K562 (cell line): Measurements from ENCODE around the gene MYO9A. TPM values are rescaled to one million over a fixed set of nuclear protein-coding genes. Genes with fewer than 3 reads are reported as not detected.

ENCODE experiments used
- ATAC-seq: fragments of 200-7000 bp; cut with Tn5 transposase; 3 replicates; pipeline ENCODE4 v1.9.1; 2020; ENCODE audit warnings: moderate library complexity
- BruUV-seq: library from RNA; stranded (reverse); fragments of 400-500 nt; replicated peaks from 2 replicates; lab custom pipeline; 2021; lab: Mats Ljungman, UMichigan
- CTCF ChIA-PET: fragments of 300-600 bp; formaldehyde crosslinking; extraction: SDS; loops from one replicate; lab custom pipeline; 2021; ENCODE audit warnings: low intra/inter-chr PET ratio; lab: Yijun Ruan, JAX
- POLR2A ChIA-PET: fragments of 300-600, 350-650 bp; sonication (Branson Sonifier 250); formaldehyde crosslinking; extraction: SDS; loops from one replicate; lab custom pipeline; 2021; ENCODE audit warnings: antibody characterized with exemption, inconsistent platforms; lab: Yijun Ruan, JAX
- DNase-seq, 4 experiments: peaks; one replicate each; pipeline versions ENCODE4 v3.0.0 to v3.0.0-alpha.2; 2011 to 2018; ENCODE audit warnings: low spot score in 3 of 4, mixed read lengths in 3 of 4; ENCODE audit errors: extremely low read depth in 1 of 4
- FAIRE-seq: peaks from 2 replicates; lab custom pipeline; 2011; peaks lifted over from hg19 to GRCh38; lab: Jason Lieb, UNC
- H2AFZ ChIP-seq: 2 replicates; pipeline ENCODE4 v1.6.0; 2011; ENCODE audit warnings: low read depth, low read length, control low read depth, inconsistent platforms
- H3K27ac ChIP-seq: fragments of 200-600 bp; 3 replicates; pipeline ENCODE4 v1.8.0; 2011; ENCODE audit warnings: low read depth, mild to moderate bottlenecking, control low read depth, inconsistent platforms, low read length, moderate library complexity, mixed read lengths; ENCODE audit errors: extremely low read depth
- H3K27me3 ChIP-seq, 2 experiments: fragments of 300-600 bp in 1 of 2; 2 replicates in 1 of 2; 3 replicates in 1 of 2; pipeline versions ENCODE4 v1.6.0 to v1.8.0; 2011; ENCODE audit warnings: inconsistent platforms in 2 of 2, low read length in 2 of 2, mild to moderate bottlenecking in 1 of 2, mixed read lengths in 1 of 2, moderate library complexity in 1 of 2; ENCODE audit not compliant: control insufficient read depth in 2 of 2, insufficient read depth in 2 of 2
- H3K36me3 ChIP-seq: fragments of 300-600 bp; 3 replicates; pipeline ENCODE4 v1.8.0; 2011; ENCODE audit warnings: mild to moderate bottlenecking, low read length, inconsistent platforms; ENCODE audit not compliant: control insufficient read depth, insufficient read depth
- H3K4me1 ChIP-seq, 2 experiments: fragments of 200-600 bp in 1 of 2; replicated peaks in 1 of 2; 2 replicates in 1 of 2; 3 replicates in 1 of 2; pipeline versions ENCODE4 v1.5.1 to v1.8.0; 2011; ENCODE audit warnings: inconsistent platforms in 2 of 2, low read length in 2 of 2, mild to moderate bottlenecking in 1 of 2, mixed read lengths in 1 of 2, moderate library complexity in 1 of 2; ENCODE audit not compliant: control insufficient read depth in 2 of 2, insufficient read depth in 2 of 2
- H3K4me2 ChIP-seq: 2 replicates; pipeline ENCODE4 v1.6.1; 2011; ENCODE audit warnings: low read length, control low read depth, inconsistent platforms, mixed read lengths; ENCODE audit not compliant: insufficient read depth
- H3K4me3 ChIP-seq: fragments of 200-600 bp; sonication (generic), shearing (Covaris generic); 2 replicates; pipeline ENCODE4 v1.5.1; 2016; ENCODE audit warnings: control low read depth, inconsistent platforms
- H3K79me2 ChIP-seq: fragments of 200-600 bp; 3 replicates; pipeline ENCODE4 v1.8.0; 2011; ENCODE audit warnings: low read length, inconsistent platforms; ENCODE audit not compliant: control insufficient read depth, insufficient read depth
- H3K9ac ChIP-seq, 2 experiments: 2 replicates each; pipeline versions ENCODE4 v1.6.0 to v1.6.1; 2011; ENCODE audit warnings: low read depth in 2 of 2, low read length in 2 of 2, control low read depth in 1 of 2, inconsistent platforms in 1 of 2, mild to moderate bottlenecking in 1 of 2, mixed read lengths in 1 of 2; ENCODE audit not compliant: insufficient read depth in 1 of 2
- H3K9me1 ChIP-seq: one replicate; pipeline ENCODE4 v1.6.0; 2011; ENCODE audit warnings: inconsistent platforms, mild to moderate bottlenecking, low read length, moderate library complexity; ENCODE audit not compliant: control insufficient read depth, insufficient read depth
- H3K9me3 ChIP-seq: replicated peaks from 2 replicates; pipeline ENCODE4 v1.5.1; 2011; ENCODE audit warnings: low read depth, low read length, inconsistent platforms; ENCODE audit not compliant: control insufficient read depth, insufficient read depth
- H4K20me1 ChIP-seq: replicated peaks from 2 replicates; pipeline ENCODE4 v1.6.1; 2011; ENCODE audit warnings: low read length, inconsistent platforms, mixed read lengths; ENCODE audit not compliant: control insufficient read depth, insufficient read depth
- CEBPZ ChIP-seq: fragments of 150-350 bp; IDR thresholded peaks from 2 replicates; pipeline ENCODE4 v1.6.1; 2014; ENCODE audit warnings: low read depth, mild to moderate bottlenecking, low read length, borderline replicate concordance
- CLOCK ChIP-seq: fragments of 250-450 bp; sonication (Bioruptor Pico); IDR thresholded peaks from 2 replicates; pipeline ENCODE4 v1.4.0; 2020; ENCODE audit warnings: mild to moderate bottlenecking, moderate library complexity, borderline replicate concordance
- CTBP1 ChIP-seq: fragments of 450-650 bp; IDR thresholded peaks from 2 replicates; pipeline ENCODE4 v1.6.1; 2016; ENCODE audit warnings: borderline replicate concordance
- JUNB ChIP-seq: fragments of 450-650 bp; formaldehyde crosslinking; conservative IDR thresholded peaks from 2 replicates; pipeline ENCODE4 v1.4.0; 2020; ENCODE audit warnings: mild to moderate bottlenecking
- LCOR ChIP-seq: sonication (generic); formaldehyde crosslinking; IDR thresholded peaks from 2 replicates; pipeline ENCODE4 v1.8.0; 2022; ENCODE audit warnings: mild to moderate bottlenecking, missing genetic modification reagents
- MCM2 ChIP-seq: fragments of 450-650 bp; IDR thresholded peaks from 2 replicates; pipeline ENCODE4 v1.6.1; 2017; ENCODE audit warnings: low read depth, mild to moderate bottlenecking
- NR2C1 ChIP-seq, 2 experiments: fragments of 450-650 bp; IDR thresholded peaks; 2 replicates each; pipeline ENCODE4 v1.6.1; 2017; ENCODE audit warnings: mild to moderate bottlenecking in 2 of 2, antibody characterized with exemption in 1 of 2, inconsistent platforms in 1 of 2, missing compliant biosample characterization in 1 of 2, missing genetic modification characterization in 1 of 2
- PML ChIP-seq: IDR thresholded peaks from 2 replicates; pipeline ENCODE4 v1.6.1; 2012; ENCODE audit warnings: low read length, inconsistent platforms
- SRSF3 ChIP-seq: fragments of 200-400 bp; formaldehyde crosslinking; IDR thresholded peaks from 2 replicates; pipeline ENCODE4 v1.6.1; 2016; ENCODE audit warnings: mild to moderate bottlenecking, low read length, moderate library complexity; ENCODE audit not compliant: insufficient read depth
- TSC22D4 ChIP-seq: fragments of 450-650 bp; IDR thresholded peaks from 2 replicates; pipeline ENCODE4 v1.6.1; 2016; ENCODE audit warnings: missing genetic modification characterization, missing biosample characterization, control low read depth
- USF1 ChIP-seq: sonication (generic); formaldehyde crosslinking; IDR thresholded peaks from 2 replicates; pipeline ENCODE4 v1.9.0; 2022; ENCODE audit warnings: mild to moderate bottlenecking, missing genetic modification reagents
- ZKSCAN8 ChIP-seq: fragments of 200-800 bp; sonication (Bioruptor generic); IDR thresholded peaks from 2 replicates; pipeline ENCODE4 v1.6.1; 2016; ENCODE audit warnings: missing genetic modification characterization, missing compliant biosample characterization
- ZNF124 ChIP-seq: sonication (generic); formaldehyde crosslinking; IDR thresholded peaks from 2 replicates; pipeline ENCODE4 v1.8.1; 2022; ENCODE audit warnings: missing genetic modification reagents
- ZNF134 ChIP-seq: fragments of 250-450 bp; sonication (Bioruptor Pico); conservative IDR thresholded peaks from 2 replicates; pipeline ENCODE4 v1.4.0; 2020
- ZZZ3 ChIP-seq: fragments of 450-650 bp; IDR thresholded peaks from 2 replicates; pipeline ENCODE4 v1.6.1; 2016; ENCODE audit warnings: antibody characterized with exemption, mild to moderate bottlenecking, moderate library complexity
- WGBS: fragments of 100-300 bp; shearing (Covaris generic); methylation state at CpG from one replicate; pipeline ENCODE4 v1.1.6; 2016; ENCODE audit warnings: low coverage, mixed read lengths; ENCODE audit not compliant: insufficient coverage; ENCODE audit errors: missing lambda C conversion rate; 5-methylcytosine and 5-hydroxymethylcytosine counted together
- in situ Hi-C: fragments of 300-500 bp; cut with MboI; formaldehyde crosslinking; loops from 4 replicates; pipeline ENCODE4 v1.15.0; 2018; ENCODE audit warnings: inconsistent platforms, mixed read lengths
- intact Hi-C: fragments of 100-400 bp; cut with micrococcal nuclease; formaldehyde crosslinking; loops from 2 replicates; pipeline ENCODE4 v1.14.2; 2022
- polyA plus RNA-seq, 8 experiments: library from polyadenylated mRNA; depleted of rRNA in 4 of 8; stranded (reverse) in 5 of 8; unstranded in 3 of 8; fragments of >200 nt; fragmentation: Nextera tagmentation in 2 of 8; fragmentation: Illumina TruSeq in 1 of 8; extraction: Ambion mirVana in 2 of 8; extraction: Trizol in 1 of 8; gene quantifications; 2 replicates each; pipeline versions ENCODE4 v1.2.1 to v1.2.3, GENCODE V29; 2011 to 2014; ENCODE audit warnings: inconsistent platforms in 1 of 8, missing spikeins in 1 of 8
- total RNA-seq, 7 experiments: library from RNA; depleted of rRNA in 6 of 7; stranded (reverse); fragments of >200 nt in 6 of 7; fragmentation: Illumina TruSeq in 2 of 7; extraction: Trizol in 2 of 7; gene quantifications; 2 replicates each; pipeline versions ENCODE4 v1.2.1 to v1.2.3, GENCODE V29; 2011 to 2021; ENCODE audit warnings: low replicate concordance in 1 of 7

Gene MYO9A
- total and polyA plus RNA-seq, 9 of the 15 experiments (the other 6 are each of a cell fraction or from before 2014, with no cell fraction given) = 1.9 to 15.4 (median 5.8) TPM

GRCh38 chr15:71807125-71807629 lies 310.8 kb downstream of the MYO9A start:
- Histone ChIP-seq H3K9me3 (no peaks in the 10 kb centered on the region), H3K9ac (no peak overlapping the region), H3K36me3 (no peaks in the 10 kb centered on the region), H3K4me1 (peaks cover 0 to 13% of the 10 kb centered on the region in 2 experiments; a peak in 2 of 5 replicates), H3K79me2 (no peaks in the 10 kb centered on the region), H2AFZ (no peak overlapping the region), H3K9me1 (no peaks in the 10 kb centered on the region), H3K4me3 (no peak overlapping the region), H4K20me1 (peaks cover 5% of the 10 kb centered on the region), H3K27ac (no peak overlapping the region), H3K27me3 (peaks cover 28 to 52% of the 10 kb centered on the region in 2 experiments; a peak in 4 of 5 replicates), H3K4me2 (no peak overlapping the region)
- intact Hi-C loops (loop anchor here (10.0 kb wide), 2 partner anchors 362 to 422 kb away; no protein-coding TSS in a partner anchor), in situ Hi-C loops (loop anchor here (5.0 kb wide), 1 partner anchor 345 kb away; no protein-coding TSS in a partner anchor)
- ChIA-PET CTCF (no interaction called here), POLR2A (interaction anchor here (1.4 kb wide), 1 partner anchor 12 kb away, joined by 3 read pairs; no protein-coding TSS in a partner anchor)
- FAIRE-seq (no peak), ATAC-seq (no peak), DNase-seq (no peak)
- under 1% methylated on average over 13 of the region's 15 CpGs for WGBS
- BruUV-seq = no TSS peak
- no peak for TF ChIP-seq USF1
- TF ChIP-seq ZNF124 (CRISPR knock-in tag) = no peak
- no peak for TF ChIP-seq SRSF3
- no peak for TF ChIP-seq NR2C1 (IDR thresholded peaks at IDR 0.05)
- TF ChIP-seq NR2C1 (tag; IDR thresholded peaks at IDR 0.05) = no peak
- TF ChIP-seq LCOR = no peak
- no peak for TF ChIP-seq JUNB
- TF ChIP-seq TSC22D4 (tag) = no peak
- TF ChIP-seq CLOCK (CRISPR knock-in tag) = no peak
- no peak for TF ChIP-seq ZKSCAN8 (CRISPR knock-in tag)
- no peak for TF ChIP-seq PML
- no peak for TF ChIP-seq ZZZ3
- no peak for TF ChIP-seq CTBP1
- TF ChIP-seq MCM2 = no peak
- no peak for TF ChIP-seq CEBPZ
- TF ChIP-seq ZNF134 (CRISPR knock-in tag) = no peak
